Measurements from ENCODE around the gene ERRFI1.
"Not testable (repeated sequence)": the region's sequence is repeated elsewhere in the genome, so short reads cannot be mapped to it uniquely, and the experiment has no call there.

ERRFI1 gene

GRCh38 chr1:7970246-7970645 is 55.9 kb downstream of the ERRFI1 start:
- Mint-ChIP-seq H3K27me3 (ENCODE audit: low read depth) (no peaks in the 10 kb centered on the region), H3K36me3 (ENCODE audit: low read depth) (peaks cover 57% of the 10 kb centered on the region), H3K27ac (no peak overlapping the region), H3K4me3 (no peak overlapping the region), H3K4me1 (ENCODE audit: low read depth) (peaks cover 14% of the 10 kb centered on the region), H3K9me3 (no peaks in the 10 kb centered on the region)
- no peak for DNase-seq (ENCODE audit: low spot score)

- Mint-ChIP-seq H3K9me3 (no peaks in the 10 kb centered on the region), H3K4me3 (no peak overlapping the region), H3K27me3 (ENCODE audit: low read depth) (no peaks in the 10 kb centered on the region), H3K36me3 (ENCODE audit: low read depth) (peaks cover 70% of the 10 kb centered on the region), H3K27ac (no peak overlapping the region), H3K4me1 (ENCODE audit: low read depth) (peaks cover 34% of the 10 kb centered on the region)
- no peak for DNase-seq (ENCODE audit: low spot score)
Measured at GRCh38 chr1:7967651-7968050, 58.5 kb downstream of the ERRFI1 start.

GRCh38 chr1:7967196-7967595 is 58.9 kb downstream of the ERRFI1 start:
- H3K4me3 Mint-ChIP-seq: no peak overlapping the region
- H3K27ac Mint-ChIP-seq: peak overlapping the region; percentile 2
- no peak for DNase-seq (ENCODE audit: low spot score)
- H3K9me3 Mint-ChIP-seq: no peaks in the 10 kb centered on the region
- peaks cover 68% of the 10 kb centered on the region for H3K36me3 Mint-ChIP-seq (ENCODE audit: low read depth)
- H3K4me1 Mint-ChIP-seq (ENCODE audit: low read depth): peaks cover 37% of the 10 kb centered on the region
- no peaks in the 10 kb centered on the region for H3K27me3 Mint-ChIP-seq (ENCODE audit: low read depth)

GRCh38 chr1:7964476-7964875 is 61.6 kb downstream of the ERRFI1 start:
- Mint-ChIP-seq H3K27me3 (ENCODE audit: low read depth) (no peaks in the 10 kb centered on the region), H3K4me1 (ENCODE audit: low read depth) (peaks cover 43% of the 10 kb centered on the region), H3K9me3 (no peaks in the 10 kb centered on the region), H3K27ac (peak overlapping the region; percentile 52), H3K36me3 (ENCODE audit: low read depth) (peaks cover 50% of the 10 kb centered on the region), H3K4me3 (peak overlapping the region; percentile 70)
- DNase-seq (ENCODE audit: low spot score): no peak

- not testable (repeated sequence) for DNase-seq (ENCODE audit: low spot score); H3K27me3 Mint-ChIP-seq (ENCODE audit: low read depth); H3K9me3 Mint-ChIP-seq
- peak overlapping the region; percentile 70 for H3K4me3 Mint-ChIP-seq
- H3K27ac Mint-ChIP-seq: peak overlapping the region; percentile 85
- peaks cover 46% of the 10 kb centered on the region for H3K4me1 Mint-ChIP-seq (ENCODE audit: low read depth)
- peaks cover 45% of the 10 kb centered on the region for H3K36me3 Mint-ChIP-seq (ENCODE audit: low read depth)
Measured at GRCh38 chr1:7963841-7964240, 62.3 kb downstream of the ERRFI1 start.

GRCh38 chr1:7963378-7963730 is 62.8 kb downstream of the ERRFI1 start:
- DNase-seq (ENCODE audit: low spot score); H3K27me3 Mint-ChIP-seq (ENCODE audit: low read depth); H3K9me3 Mint-ChIP-seq: not testable (repeated sequence)
- H3K27ac Mint-ChIP-seq: peak overlapping the region; percentile 85
- peak overlapping the region; percentile 96 for H3K4me3 Mint-ChIP-seq
- peaks cover 43% of the 10 kb centered on the region for H3K36me3 Mint-ChIP-seq (ENCODE audit: low read depth)
- H3K4me1 Mint-ChIP-seq (ENCODE audit: low read depth): peaks cover 46% of the 10 kb centered on the region

- Mint-ChIP-seq H3K27ac (peak overlapping the region; percentile 95), H3K27me3 (ENCODE audit: low read depth) (no peaks in the 10 kb centered on the region), H3K36me3 (ENCODE audit: low read depth) (peaks cover 43% of the 10 kb centered on the region), H3K4me1 (ENCODE audit: low read depth) (peaks cover 46% of the 10 kb centered on the region), H3K4me3 (peak overlapping the region; percentile 96), H3K9me3 (no peaks in the 10 kb centered on the region)
- DNase-seq (ENCODE audit: low spot score): no peak
Measured at GRCh38 chr1:7962636-7963377, 63.3 kb downstream of the ERRFI1 start.

GRCh38 chr1:7962014-7962335 is 64.1 kb downstream of the ERRFI1 start:
- no peaks in the 10 kb centered on the region for H3K9me3 Mint-ChIP-seq
- no peaks in the 10 kb centered on the region for H3K27me3 Mint-ChIP-seq (ENCODE audit: low read depth)
- DNase-seq (ENCODE audit: low spot score): no peak
- H3K36me3 Mint-ChIP-seq (ENCODE audit: low read depth): peaks cover 40% of the 10 kb centered on the region
- H3K4me1 Mint-ChIP-seq (ENCODE audit: low read depth): peaks cover 45% of the 10 kb centered on the region
- peak overlapping the region; percentile 96 for H3K4me3 Mint-ChIP-seq
- H3K27ac Mint-ChIP-seq: peak overlapping the region; percentile 95
